AG04449 (cell line): ENCODE results near the gene FCN2.

Source experiments
- CTCF ChIA-PET: fragments of 350-600 bp; formaldehyde crosslinking; extraction: SDS; loops from one replicate; lab custom pipeline; 2021; ENCODE audit warnings: antibody characterized with exemption; lab: Yijun Ruan, JAX
- POLR2A ChIA-PET: fragments of 400-600, 350-600 bp; formaldehyde crosslinking; extraction: SDS; loops from one replicate; lab custom pipeline; 2020; ENCODE audit warnings: antibody characterized with exemption, inconsistent platforms; lab: Yijun Ruan, JAX
- DNase-seq: peaks from one replicate; pipeline ENCODE4 v3.0.0-alpha.2; 2010; ENCODE audit warnings: low read depth, low spot score
- H3K4me3 ChIP-seq: 2 replicates; pipeline ENCODE4 v1.5.1; 2011; ENCODE audit warnings: low read depth, mild to moderate bottlenecking, control low read depth, low read length
- CTCF ChIP-seq: IDR thresholded peaks from one replicate; pipeline ENCODE4 v1.5.1; 2011; ENCODE audit warnings: mild to moderate bottlenecking, moderate library complexity, low read length, control low read depth, inconsistent platforms; ENCODE audit not compliant: insufficient read depth; ENCODE audit errors: missing control alignments

Gene FCN2

GRCh38 chr9:134935056-134935640, 54.5 kb downstream of the FCN2 start:
- no peak overlapping the region for H3K4me3 ChIP-seq
- ChIA-PET CTCF (no interaction called here), POLR2A (no interaction called here)
- no peak for DNase-seq
- no peak for TF ChIP-seq CTCF

DNA sequence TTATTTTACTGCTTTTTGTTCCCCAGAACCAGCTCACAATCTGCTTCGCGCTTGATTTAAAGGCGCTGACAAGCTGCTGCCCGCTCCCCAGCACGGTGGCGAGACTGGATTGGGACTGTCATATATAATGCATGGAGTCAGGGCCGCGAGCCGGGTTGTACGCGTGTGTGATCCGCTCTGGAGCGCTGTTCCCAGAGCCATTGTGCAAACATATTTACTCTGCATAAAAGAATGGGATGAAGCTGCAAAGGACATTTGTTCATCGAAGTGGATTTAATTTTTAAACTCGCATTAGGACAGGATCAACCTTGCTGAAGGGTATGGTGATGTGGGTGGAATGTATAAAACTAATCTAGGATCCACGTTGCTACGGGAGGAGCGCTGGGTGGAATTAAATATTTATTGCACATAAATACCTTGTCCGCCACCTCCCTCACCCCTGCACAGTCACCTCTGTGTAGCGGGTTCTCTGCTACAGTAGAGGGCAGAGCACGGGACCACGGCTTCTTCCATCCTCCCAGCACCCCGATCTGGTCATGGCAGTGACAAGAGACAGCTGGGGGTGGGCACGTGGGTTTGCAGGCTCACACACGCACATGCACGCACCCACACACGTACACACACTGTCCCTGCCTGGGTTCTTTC, 55.2 kb downstream of the FCN2 start:
- CTCF ChIA-PET: no interaction called here

GRCh38 chr9:134936346-134937163, 55.9 kb downstream of the FCN2 start:
- CTCF ChIA-PET: no interaction called here
- POLR2A ChIA-PET: no interaction called here
- no peak for TF ChIP-seq CTCF
- no peak for DNase-seq
- no peak overlapping the region for H3K4me3 ChIP-seq

More for the DNA sequence above, 55.2 kb downstream of the FCN2 start:
- DNase-seq: no peak
- TF ChIP-seq CTCF: no peak
- POLR2A ChIA-PET: no interaction called here
- H3K4me3 ChIP-seq: no peak overlapping the region
